Stimulated activated CD4-positive, alpha-beta T cell treated with anti-CD3 and anti-CD28 coated beads, Interleukin-4, amount 100 ng/mL, for 24 hours (primary cell): ENCODE results near the gene FBXL7.

Experiments
- DNase-seq: peaks from one replicate; pipeline ENCODE4 v3.0.0-alpha.2; 2020

Gene FBXL7

DNA sequence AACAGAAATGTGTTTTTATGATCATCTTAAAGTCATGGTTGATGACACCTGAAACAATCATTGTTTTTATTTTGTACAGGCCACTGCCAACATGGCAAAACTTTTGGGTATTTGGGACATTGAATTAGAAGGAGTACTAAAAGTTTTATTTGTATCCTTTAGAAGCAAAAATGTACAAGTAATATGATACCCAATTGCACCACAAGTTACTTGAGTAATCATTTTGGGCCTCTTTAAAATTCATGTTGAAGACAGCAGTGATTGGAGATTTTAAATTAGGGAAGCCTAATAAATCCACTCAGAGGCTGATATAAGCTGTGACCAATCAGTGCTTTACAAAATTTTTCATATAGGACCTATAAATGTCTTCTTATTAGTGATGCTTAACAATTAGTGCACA, 466.7 kb downstream of the FBXL7 start:
- no peak for DNase-seq

GRCh38 chr5:15968993-15969392, 469.0 kb downstream of the FBXL7 start:
- DNase-seq, result no peak

DNA sequence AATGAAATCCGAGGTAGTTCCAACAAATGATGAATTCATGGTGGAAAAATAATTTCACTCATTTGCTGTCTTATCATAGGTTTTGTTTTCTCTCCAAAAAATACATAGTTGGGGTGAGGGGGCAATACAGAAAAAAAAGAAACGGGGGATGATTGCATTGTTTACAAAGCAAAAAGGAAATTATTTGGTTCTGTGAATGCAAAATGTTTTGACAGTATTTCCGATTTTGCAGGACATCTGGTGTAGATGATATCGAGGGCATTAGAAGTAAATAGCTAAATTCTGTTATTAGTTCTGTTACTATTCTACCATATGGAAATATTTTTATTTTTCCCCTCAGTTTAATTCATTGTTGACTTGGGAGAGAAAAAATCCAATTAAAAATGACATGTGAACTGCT, 477.9 kb downstream of the FBXL7 start:
- DNase-seq, result no peak

- DNase-seq, result no peak
These were observed 480.9 kb downstream of the FBXL7 start for GRCh38 chr5:15980835-15981234.

GRCh38 chr5:15983392-15983791, 483.4 kb downstream of the FBXL7 start:
- DNase-seq, result no peak
